Liver (tissue), 2 donors: Measurements from ENCODE around the gene CXXC5.

Experiments
- CTCF ChIP-seq: fragments of 150-350 bp; IDR thresholded peaks from 2 replicates; pipeline ENCODE4 v1.5.1; 2017; ENCODE audit warnings: improper control_type of control experiment, low read depth, low read length; ENCODE audit not compliant: missing input control
- REST ChIP-seq: IDR thresholded peaks from 2 replicates; pipeline ENCODE4 v1.6.1; 2016; ENCODE audit warnings: antibody characterized with exemption, mild to moderate bottlenecking
- donor health status: healthy.

DNA sequence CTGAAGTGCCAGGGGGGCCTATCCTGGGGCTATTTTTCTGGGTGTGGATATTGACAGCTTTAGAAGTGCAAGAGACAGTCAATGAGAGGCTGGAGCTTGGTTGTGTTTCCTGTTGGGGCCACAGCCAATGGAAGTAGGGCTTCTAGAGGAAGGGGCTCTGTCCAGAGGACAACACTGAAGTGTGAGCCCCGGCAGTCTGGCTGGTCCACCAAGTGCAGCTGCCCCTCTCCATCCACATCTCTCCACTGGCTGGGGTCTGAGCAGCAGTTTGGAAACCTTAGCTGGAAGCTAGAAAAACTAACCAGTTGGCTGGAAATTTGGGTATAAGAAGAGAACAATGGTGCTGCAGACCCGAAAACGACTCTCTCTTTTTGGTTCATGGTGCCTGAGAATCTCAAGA lies 83.1 kb downstream of the CXXC5 start:
- TF ChIP-seq CTCF: no peak
- TF ChIP-seq REST: no peak
